HG02759 (cell line): ENCODE results near the gene LCN9.
"Not testable (repeated sequence)": the region's sequence is repeated elsewhere in the genome, so short reads cannot be mapped to it uniquely, and the experiment has no call there.

Source experiments
- ATAC-seq: cut with Tn5 transposase; IDR thresholded peaks from one replicate; pipeline ENCODE4 v1.9.1; 2021; ENCODE audit warnings: mild to moderate bottlenecking, moderate library complexity; ENCODE audit not compliant: unreplicated experiment

The LCN9 gene

GRCh38 chr9:135670721-135671590, 7.8 kb downstream of the LCN9 start:
- no peak for ATAC-seq

DNA sequence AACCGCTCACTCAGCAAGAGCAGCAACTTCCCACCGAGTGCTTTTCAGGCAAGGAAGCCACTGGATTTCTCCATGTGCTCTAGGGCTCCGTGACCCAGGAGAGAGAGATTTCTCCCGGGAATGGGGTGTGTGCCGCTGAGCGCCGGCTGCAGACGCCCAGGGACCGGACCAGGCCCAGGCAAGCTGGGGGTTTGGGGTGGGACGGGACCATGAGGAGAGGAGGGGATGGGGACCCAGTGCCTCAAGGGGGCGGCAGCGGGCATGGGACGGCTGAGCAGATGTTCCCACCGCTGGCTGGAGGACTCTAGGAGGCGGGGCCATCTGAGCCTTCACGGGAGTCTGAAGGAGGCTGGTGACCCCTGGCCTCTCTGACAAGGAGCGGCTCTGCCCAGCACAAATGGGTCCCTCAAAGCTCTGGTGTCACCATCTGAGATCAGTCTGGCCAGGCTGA, 8.5 kb downstream of the LCN9 start:
- no peak for ATAC-seq

DNA sequence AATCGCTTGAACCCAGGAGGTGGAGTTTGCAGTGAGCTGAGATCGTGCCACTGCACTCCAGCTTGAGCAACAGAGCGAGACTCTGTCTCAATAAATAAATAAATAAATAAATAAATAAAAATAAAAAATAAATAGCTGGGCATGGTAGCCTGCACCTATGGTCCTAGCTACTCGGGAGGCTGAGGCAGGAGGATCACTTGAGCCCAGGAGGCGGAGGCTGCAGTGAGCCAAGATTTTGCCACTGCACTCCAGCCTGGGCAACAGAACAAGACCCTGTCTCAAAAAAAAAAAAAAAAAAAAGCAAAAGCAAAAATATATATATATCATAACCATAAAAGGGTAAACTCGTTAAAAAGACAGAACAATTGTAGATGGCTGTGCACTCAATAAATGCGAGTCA, 9.7 kb downstream of the LCN9 start:
- ATAC-seq: not testable (repeated sequence)

DNA sequence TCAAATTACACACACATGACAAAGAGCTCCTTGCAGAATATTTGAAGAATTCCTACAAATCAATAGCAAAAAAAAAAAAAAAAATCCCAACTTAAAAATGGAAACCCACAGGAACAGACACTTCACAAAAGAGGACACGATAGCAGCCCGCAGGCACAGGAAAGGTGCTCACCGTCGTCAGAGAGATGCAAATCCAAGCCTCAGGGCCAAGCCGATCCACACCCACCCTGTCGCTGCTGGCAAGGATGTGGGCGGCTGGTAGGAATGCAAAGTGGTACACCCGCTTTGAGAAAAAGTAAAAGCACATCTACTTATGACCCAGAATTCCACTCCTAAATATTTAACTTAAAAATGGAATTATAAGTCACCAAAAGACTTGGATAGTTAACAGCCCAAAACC, 10.8 kb downstream of the LCN9 start:
- ATAC-seq: no peak

DNA sequence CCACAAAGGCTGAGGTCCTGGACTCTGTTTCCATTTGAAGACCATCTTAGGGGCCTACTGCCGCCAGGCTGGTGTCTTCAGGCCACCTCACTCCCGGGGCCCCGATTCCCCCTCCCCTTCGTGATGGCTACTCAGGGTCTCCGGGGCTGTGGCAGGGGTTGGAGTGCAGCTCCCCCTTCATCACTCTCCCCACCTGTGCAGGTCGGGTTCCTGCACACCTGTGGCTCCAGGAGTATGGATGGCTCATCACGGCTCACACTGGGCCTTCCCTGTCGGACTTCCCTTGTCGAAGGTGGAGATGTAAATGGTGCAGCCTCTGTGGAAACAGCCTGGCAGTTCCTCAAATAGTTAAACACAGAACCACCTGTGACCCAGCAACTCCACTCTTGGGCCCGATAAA, 11.9 kb downstream of the LCN9 start:
- ATAC-seq: no peak

DNA sequence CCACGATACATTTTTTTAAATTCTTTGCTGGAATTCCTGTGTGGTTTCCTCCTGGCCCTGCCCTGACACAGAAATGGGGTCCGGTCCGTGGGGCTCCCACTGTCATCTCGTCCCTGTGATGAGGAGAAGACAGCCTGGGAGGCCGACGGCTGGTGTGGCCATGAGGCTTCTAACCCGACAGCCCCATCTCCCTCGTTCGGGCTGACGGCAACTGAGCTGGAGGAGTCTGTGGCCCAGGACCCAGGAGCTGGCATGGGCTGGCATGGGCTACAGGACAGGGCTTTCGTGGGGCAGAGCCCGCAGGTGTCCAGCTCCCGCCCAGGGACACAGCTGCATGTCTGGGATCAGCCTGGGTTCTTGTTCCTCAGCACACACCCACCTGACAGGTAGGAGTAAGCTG, 13.8 kb downstream of the LCN9 start:
- no peak for ATAC-seq

GRCh38 chr9:135677641-135678168, 14.6 kb downstream of the LCN9 start:
- no peak for ATAC-seq

- no peak for ATAC-seq
Observed at GRCh38 chr9:135678236-135679017, 15.3 kb downstream of the LCN9 start.

GRCh38 chr9:135680056-135680455, 16.9 kb downstream of the LCN9 start:
- ATAC-seq: no peak

DNA sequence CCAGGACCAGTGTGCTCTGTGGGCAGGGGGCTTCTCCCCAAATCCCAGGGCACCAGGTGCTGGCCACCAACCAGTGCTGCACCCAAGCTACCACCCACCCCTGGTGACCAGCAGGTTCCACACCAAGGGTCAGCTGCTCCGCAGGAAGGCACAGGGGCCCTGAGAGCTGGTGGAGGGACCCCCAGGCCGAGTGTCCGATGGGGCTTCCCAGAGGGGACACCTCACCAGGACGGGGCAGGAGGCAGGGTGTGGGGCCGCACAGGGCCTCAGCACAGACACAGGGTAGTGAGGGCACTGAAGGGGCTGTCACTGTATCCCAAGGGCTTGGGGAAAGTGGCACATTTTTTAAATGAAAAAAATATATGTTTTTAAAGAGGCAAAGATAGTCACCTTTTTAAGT, 18.1 kb downstream of the LCN9 start:
- ATAC-seq: no peak

GRCh38 chr9:135683401-135684034, 20.4 kb downstream of the LCN9 start:
- ATAC-seq: no peak

DNA sequence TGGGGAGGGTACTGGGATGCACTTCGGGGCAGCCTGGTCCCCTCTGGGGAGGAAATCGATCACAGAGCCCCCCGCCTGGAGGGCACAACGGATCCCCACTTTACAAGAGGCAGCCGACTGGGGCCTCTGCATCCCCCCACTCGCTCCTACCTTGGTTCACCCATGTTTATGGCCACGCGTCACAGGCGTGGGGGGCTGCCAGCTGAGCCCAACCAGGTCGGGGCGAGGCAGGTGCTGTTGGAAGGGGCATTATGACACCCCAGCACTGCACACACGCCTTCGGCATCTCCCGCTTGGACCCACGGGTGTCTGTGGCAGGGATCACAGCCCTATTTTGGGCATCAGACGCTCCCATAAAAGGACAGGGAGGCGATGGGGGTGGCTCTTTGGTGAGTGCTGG, 21.6 kb downstream of the LCN9 start:
- no peak for ATAC-seq

DNA sequence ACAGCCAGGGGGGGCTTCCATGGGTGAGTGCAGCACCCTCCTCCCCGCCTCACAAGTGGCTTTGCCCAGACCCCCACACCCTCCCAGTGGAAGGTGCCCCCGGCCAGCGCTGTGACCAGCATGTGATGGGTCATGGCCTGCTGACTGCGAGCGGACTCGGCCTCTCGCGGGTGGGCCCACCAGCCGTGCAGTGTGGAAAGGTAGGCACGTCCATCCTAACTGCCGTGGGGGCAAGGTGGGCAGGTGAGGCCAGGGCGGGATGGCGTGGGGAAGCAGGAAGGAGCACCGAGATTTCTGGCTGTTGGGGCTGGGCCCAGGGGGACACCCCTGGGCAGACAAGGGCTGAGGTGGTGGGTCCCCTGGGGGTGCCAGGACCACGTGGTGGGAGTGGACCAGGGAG, 24.1 kb downstream of the LCN9 start:
- no peak for ATAC-seq

DNA sequence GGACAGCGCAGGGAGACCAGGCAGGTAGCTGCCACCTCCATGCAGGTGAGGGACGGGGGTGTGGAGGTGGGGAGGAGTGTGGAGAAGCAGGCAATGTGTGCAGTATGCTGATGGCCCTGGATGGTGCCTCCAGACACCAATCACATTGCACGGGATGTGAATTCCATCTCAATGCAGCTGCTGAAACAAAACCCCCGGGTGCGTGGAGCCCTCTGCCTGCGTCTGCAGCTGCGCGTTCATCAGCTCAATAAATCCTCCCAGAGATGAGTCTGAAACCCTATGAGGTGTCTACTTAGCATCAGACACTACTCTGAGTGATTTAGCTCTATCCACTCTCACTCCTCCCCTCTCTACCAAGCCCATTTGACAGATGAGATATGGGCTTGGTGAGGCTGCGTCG, 25.9 kb downstream of the LCN9 start:
- ATAC-seq: no peak

- no peak for ATAC-seq
Observed at GRCh38 chr9:135690836-135691570, 27.9 kb downstream of the LCN9 start.

DNA sequence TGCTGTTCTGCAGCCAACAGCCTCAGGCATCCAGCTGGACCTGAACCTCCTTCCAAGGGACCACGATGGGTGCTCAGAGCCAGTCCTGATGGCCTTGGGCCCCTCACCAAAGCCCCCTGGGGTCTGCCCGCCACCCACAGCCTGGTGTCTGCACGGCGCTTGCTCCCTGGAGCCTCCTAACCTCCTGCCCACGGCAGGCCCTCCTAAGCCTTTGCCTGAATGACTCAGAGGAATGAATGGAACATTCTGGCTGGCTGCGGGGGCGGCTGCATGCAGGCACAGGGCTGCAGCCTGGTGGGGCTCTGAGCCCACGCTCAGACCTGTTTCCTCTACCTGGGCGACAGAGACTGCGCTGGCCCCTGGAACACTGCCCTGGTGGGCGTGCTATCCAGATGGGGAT, 29.3 kb downstream of the LCN9 start:
- no peak for ATAC-seq

GRCh38 chr9:135693265-135693664, 30.2 kb downstream of the LCN9 start:
- no peak for ATAC-seq

DNA sequence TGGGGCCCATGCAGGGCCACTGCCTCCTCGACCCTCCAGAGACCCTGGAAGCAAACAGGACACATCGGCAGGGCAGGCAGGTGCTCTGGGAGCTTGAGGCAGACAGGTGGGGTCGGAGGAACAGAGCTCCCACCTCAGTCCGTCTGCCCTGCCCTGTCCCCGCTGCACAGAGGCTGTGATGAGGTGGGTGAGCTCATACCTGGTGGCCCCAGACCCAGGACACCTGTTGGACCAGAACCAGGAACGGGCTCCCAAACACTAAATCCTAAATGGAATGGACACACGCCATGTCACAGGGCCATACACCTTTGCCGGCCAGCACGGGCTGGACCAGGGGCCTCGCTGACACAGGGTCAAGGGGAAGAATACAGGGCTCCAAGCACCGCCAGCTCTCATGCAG, 30.7 kb downstream of the LCN9 start:
- ATAC-seq: no peak

GRCh38 chr9:135694414-135694813, 31.3 kb downstream of the LCN9 start:
- no peak for ATAC-seq

- no peak for ATAC-seq
Observed at GRCh38 chr9:135695036-135695435, 31.9 kb downstream of the LCN9 start.

DNA sequence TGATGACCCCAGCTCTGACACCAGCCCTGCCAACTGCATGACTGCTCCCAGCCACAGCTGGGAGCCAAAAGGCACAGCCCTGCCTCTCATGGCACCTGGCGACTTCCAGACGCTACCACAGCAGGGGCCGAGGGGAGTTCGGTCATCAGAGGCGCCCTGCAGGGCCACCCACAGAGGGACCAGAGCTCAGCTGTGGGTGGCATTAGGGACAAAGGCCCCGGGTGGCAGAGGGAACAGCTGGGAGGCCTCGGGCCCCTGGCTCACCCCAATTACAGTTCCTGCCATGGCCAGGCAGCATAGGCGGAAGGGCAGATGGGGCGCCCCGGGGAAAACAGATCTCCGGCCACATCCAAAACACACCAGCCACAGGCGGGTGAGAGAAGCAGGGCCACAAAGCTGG, 32.5 kb downstream of the LCN9 start:
- ATAC-seq: no peak
